H7 (cell line): ENCODE data around the gene ZFYVE26. TPM values are rescaled to one million over a fixed set of nuclear protein-coding genes. Genes with fewer than 3 reads are reported as not detected.
A peak's percentile ranks its signal among the peaks of the same experiment; 100 is the strongest.
"Not testable (repeated sequence)": the region's sequence is repeated elsewhere in the genome, so short reads cannot be mapped to it uniquely, and the experiment has no call there.

ENCODE experiments used
- DNase-seq: peaks from one replicate; pipeline ENCODE4 v3.0.0; 2012
- H3K27me3 ChIP-seq: 2 replicates; pipeline ENCODE4 v1.6.0; 2011; ENCODE audit warnings: mild to moderate bottlenecking, low read length; ENCODE audit not compliant: control insufficient read depth, insufficient read depth
- H3K36me3 ChIP-seq: replicated peaks from 2 replicates; pipeline ENCODE4 v1.5.1; 2011; ENCODE audit warnings: low read length; ENCODE audit not compliant: control insufficient read depth, insufficient read depth
- H3K4me3 ChIP-seq: 2 replicates; pipeline ENCODE4 v1.5.1; 2011; ENCODE audit warnings: low read depth, mild to moderate bottlenecking, control low read depth, low read length, moderate library complexity; ENCODE audit not compliant: insufficient read depth
- total RNA-seq: library from RNA; depleted of rRNA; stranded (reverse); fragments of >200 nt; shearing (Covaris generic); gene quantifications from 2 replicates; pipeline ENCODE4 v1.2.3, GENCODE V29; 2014

ZFYVE26 gene
- total RNA-seq, 1 experiment from 2014 or later, result 18.8 TPM

DNA sequence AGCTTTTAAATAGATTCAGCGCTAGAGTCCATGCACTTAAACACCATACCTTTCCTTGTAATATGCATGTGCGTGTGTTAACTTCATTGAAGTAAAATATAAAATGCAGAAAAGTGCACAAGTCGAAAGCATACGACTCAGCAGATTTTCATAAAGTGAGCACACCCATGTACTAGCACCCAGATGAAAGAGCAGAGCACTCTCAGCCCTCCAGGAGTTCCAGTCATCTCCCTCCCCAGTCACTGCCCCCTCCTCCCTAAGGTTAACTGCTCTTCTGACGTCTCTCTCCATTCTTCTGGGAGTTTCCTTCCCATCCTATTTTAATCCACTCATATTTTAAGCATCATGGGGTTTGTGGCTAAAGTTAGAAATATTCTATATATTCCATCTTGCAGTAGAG, 94.5 kb downstream of the ZFYVE26 start:
- H3K27me3 ChIP-seq, result no peaks in the 10 kb centered on the region
- no peak overlapping the region for H3K4me3 ChIP-seq
- DNase-seq, result no peak
- H3K36me3 ChIP-seq, result no peaks in the 10 kb centered on the region

DNA sequence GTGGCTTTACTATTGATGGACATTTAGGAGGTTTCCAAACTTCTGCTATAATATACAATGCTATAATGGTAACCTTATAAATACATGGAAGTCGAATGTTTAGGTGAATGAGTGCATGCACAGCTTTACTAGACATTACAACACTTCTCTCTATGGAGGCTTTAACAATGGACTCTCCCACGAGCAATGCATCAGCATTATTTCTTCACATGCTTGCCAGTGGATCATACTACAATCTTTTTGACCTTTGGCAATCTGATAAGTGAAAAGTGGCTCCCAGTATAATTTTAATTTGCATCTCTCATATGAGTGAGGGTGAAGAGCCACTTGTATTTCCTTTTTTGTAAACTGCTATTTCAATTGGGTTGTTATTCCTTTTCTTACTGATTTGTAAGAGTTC, 96.5 kb downstream of the ZFYVE26 start:
- Histone ChIP-seq H3K27me3 (no peaks in the 10 kb centered on the region), H3K4me3 (no peak overlapping the region), H3K36me3 (no peaks in the 10 kb centered on the region)
- no peak for DNase-seq

GRCh38 chr14:67719385-67719784, 97.0 kb downstream of the ZFYVE26 start:
- not testable (repeated sequence) for H3K4me3 ChIP-seq, DNase-seq, H3K36me3 ChIP-seq, H3K27me3 ChIP-seq

DNA sequence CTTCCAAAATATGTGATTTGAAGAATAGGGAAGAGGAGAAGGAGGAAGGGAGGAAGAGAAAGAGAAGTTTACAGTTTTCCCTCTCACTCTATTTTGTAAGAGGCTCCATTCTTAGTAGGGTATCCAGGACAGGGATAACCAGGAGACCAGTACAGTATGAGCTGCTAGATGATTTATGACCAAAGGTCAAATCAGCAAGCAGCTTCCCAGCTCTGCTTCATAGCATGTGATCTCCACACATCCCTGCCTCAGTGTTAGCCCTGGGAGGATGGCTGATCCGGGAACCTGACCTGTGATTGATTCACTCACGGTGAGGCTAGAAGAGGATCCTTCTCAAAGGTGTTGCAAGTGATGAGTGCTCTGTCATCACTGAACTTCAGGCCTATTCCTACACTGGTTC, 98.1 kb downstream of the ZFYVE26 start:
- Histone ChIP-seq H3K36me3 (no peaks in the 10 kb centered on the region), H3K4me3 (no peak overlapping the region), H3K27me3 (no peaks in the 10 kb centered on the region)
- no peak for DNase-seq

DNA sequence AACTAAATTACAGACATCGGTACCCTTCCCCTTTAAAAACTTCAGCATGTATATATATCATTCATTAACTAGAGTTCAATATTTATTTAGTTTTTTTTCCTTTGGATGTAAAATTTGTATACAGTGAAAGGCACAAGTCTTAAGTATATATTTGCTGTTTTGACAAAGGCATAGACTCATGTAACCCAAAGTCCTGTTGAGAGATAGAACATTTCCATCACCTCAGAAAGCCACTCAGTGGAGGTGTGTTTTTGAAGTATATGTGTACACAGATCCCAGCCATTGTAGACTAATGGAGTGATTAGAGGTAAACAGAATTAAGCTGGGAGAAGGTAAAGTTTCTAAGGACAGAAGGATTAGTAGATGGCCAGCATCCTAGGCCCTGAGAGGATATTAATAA, 99.3 kb downstream of the ZFYVE26 start:
- no peak for DNase-seq
- no peaks in the 10 kb centered on the region for H3K36me3 ChIP-seq
- H3K27me3 ChIP-seq, result no peaks in the 10 kb centered on the region
- H3K4me3 ChIP-seq, result no peak overlapping the region

DNA sequence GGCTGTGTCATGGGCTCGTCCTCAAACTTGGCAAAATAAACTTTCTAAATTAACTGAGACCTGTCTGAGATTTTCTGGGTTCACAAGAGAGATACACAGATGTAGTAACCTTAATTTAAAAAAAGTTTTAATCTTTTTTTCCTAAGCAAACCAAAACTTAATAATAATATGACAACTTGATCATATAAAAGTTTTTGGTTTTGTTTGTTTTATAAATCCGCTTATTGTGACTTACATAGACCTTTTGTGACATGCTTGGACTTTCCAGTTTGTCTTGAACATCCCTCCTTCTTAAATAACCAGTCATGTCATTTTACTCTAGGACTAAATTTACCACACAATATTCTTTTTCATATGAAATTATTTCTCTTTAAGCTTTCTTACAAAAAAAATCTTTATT, 106.2 kb downstream of the ZFYVE26 start:
- Histone ChIP-seq H3K36me3 (no peaks in the 10 kb centered on the region), H3K4me3 (no peak overlapping the region)
- DNase-seq, result no peak

DNA sequence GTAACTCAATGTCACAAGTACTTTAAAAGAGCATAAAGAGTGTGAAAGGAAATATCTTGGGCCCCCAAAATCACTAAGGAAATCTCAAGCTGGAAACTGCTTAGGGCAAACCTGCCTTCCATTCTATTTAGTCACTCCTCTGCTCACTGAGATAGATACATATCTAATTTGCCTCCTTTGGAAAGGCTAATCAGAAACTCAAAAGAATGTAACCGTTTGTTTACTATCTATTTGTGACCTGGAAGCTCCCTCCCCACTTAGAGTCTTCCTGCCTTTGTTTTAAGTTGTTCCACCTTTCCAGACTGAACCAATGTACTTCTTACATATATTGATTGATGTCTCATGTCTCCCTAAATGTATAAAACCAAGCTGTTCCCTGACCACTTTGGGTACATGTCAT, 106.6 kb downstream of the ZFYVE26 start:
- not testable (repeated sequence) for H3K36me3 ChIP-seq, DNase-seq, H3K4me3 ChIP-seq, H3K27me3 ChIP-seq

More for the DNA sequence above, 106.2 kb downstream of the ZFYVE26 start:
- no peaks in the 10 kb centered on the region for H3K27me3 ChIP-seq

- H3K36me3 ChIP-seq, H3K27me3 ChIP-seq, H3K4me3 ChIP-seq, DNase-seq: not testable (repeated sequence)
These were observed 107.0 kb downstream of the ZFYVE26 start for GRCh38 chr14:67709346-67709745.

- no peak for DNase-seq
- no peaks in the 10 kb centered on the region for H3K27me3 ChIP-seq
- H3K4me3 ChIP-seq, result no peak overlapping the region
- no peaks in the 10 kb centered on the region for H3K36me3 ChIP-seq
These were observed 111.2 kb downstream of the ZFYVE26 start for GRCh38 chr14:67705211-67705610.

GRCh38 chr14:67704484-67705089, 111.8 kb downstream of the ZFYVE26 start:
- no peaks in the 10 kb centered on the region for H3K27me3 ChIP-seq
- peak; percentile 77 for DNase-seq
- no peaks in the 10 kb centered on the region for H3K36me3 ChIP-seq
- H3K4me3 ChIP-seq, result no peak overlapping the region

GRCh38 chr14:67703997-67704396, 112.4 kb downstream of the ZFYVE26 start:
- no peaks in the 10 kb centered on the region for H3K36me3 ChIP-seq
- no peak overlapping the region for H3K4me3 ChIP-seq
- DNase-seq, result no peak
- H3K27me3 ChIP-seq, result no peaks in the 10 kb centered on the region

DNA sequence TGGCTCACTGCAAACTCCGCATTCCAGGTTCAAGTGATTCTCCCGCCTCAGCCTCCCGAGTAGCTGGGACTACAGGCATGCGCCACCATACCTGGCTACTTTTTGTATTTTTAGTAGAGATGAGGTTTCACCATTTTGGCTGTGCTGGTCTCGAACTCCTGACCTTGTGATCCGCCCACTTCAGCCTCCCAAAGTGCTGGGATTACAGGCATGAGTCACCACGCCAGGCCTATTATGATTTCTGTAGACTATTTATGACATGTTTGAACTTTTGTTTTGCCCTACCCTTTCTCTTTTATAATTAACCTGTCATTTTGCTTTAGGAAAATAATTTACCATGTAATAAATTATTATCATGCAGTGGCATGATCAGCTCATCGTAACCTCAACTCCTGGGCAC, 114.9 kb downstream of the ZFYVE26 start, which contains the start of gene RDH12:
RDH12 (plus strand) TSS at position 395 of the 400 bp plus-strand sequence. CDS start 20,757 bp downstream, outside the sequence.
- DNase-seq, H3K36me3 ChIP-seq, H3K27me3 ChIP-seq, H3K4me3 ChIP-seq: not testable (repeated sequence)

DNA sequence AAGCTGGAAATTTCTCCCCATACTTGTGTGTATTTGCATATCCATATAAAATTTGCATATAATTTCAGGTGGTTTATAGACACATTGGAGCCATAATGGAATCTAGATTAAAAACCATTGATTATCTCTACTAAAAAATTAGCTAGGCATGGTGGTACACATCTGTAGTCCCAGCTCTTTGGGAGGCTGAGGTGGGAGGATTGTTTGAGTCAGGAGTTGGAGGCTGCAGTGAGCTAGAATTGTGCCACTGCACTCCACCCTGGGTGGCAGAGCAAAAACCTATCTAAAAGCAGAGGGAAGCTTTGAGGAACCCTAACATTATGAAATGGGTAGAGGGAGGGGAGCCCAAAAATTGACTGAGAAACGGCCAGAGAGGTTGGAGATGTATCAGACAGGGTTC, 118.2 kb downstream of the ZFYVE26 start:
- Histone ChIP-seq H3K27me3 (no peaks in the 10 kb centered on the region), H3K36me3 (peaks cover 3% of the 10 kb centered on the region; the same call in 1 of the 2 replicates), H3K4me3 (no peak overlapping the region)
- DNase-seq, result no peak

DNA sequence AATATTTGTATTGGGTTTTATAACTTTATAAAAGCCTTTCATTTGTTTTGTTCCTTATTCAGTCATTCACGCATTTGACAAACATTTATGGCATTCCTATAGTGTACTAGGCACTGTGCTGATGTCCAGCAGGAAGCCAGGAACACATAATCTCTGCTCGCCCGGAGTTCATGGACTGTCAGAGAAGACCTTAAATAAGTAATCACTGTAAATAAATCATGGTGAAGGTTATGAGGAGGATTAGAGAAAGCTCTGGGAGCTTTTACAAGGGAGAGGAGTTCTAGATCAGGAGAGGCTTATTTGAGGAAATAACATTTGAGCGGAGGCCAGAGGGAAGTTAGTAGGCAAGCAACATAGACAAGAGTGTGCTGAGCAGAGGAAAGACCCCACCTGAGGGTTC, 119.4 kb downstream of the ZFYVE26 start:
- no peak overlapping the region for H3K4me3 ChIP-seq
- DNase-seq, result no peak
- no peaks in the 10 kb centered on the region for H3K27me3 ChIP-seq
- H3K36me3 ChIP-seq, result peaks cover 14% of the 10 kb centered on the region
